IMR-90 (cell line): ENCODE data around the gene KIF6. TPM values are rescaled to one million over a fixed set of nuclear protein-coding genes. Genes with fewer than 3 reads are reported as not detected.

ENCODE experiments used
- ATAC-seq: fragments of 200-7000 bp; cut with Tn5 transposase; 2 replicates; pipeline ENCODE4 v1.9.1; 2020; ENCODE audit warnings: low read depth, mild to moderate bottlenecking, moderate library complexity
- BruUV-seq: library from RNA; stranded (reverse); fragments of 400-500 nt; replicated peaks from 2 replicates; lab custom pipeline; 2021; lab: Mats Ljungman, UMichigan
- CTCF ChIA-PET: fragments of 300-600 bp; formaldehyde crosslinking; extraction: SDS; loops from one replicate; lab custom pipeline; 2021; ENCODE audit warnings: antibody characterized with exemption; lab: Yijun Ruan, JAX
- POLR2A ChIA-PET: fragments of 300-600 bp; sonication (Branson Sonifier 250); formaldehyde crosslinking; loops from one replicate; lab custom pipeline; 2022; ENCODE audit warnings: antibody characterized with exemption; ENCODE audit not compliant: unreplicated experiment; lab: Charles Lee
- DNase-seq: peaks from one replicate; pipeline ENCODE4 v3.0.0; 2013
- H2AFZ ChIP-seq: replicated peaks from 2 replicates; pipeline ENCODE3; 2013; ENCODE audit warnings: low read length, mild to moderate bottlenecking; ENCODE audit not compliant: poor library complexity
- H2AK5ac ChIP-seq: 2 replicates; pipeline ENCODE4 v1.6.1; 2013; ENCODE audit warnings: low read depth, low read length, inconsistent platforms
- H2AK9ac ChIP-seq: replicated peaks from 2 replicates; pipeline ENCODE3; 2013; ENCODE audit warnings: mild to moderate bottlenecking, low read depth, low read length, moderate library complexity; ENCODE audit not compliant: poor library complexity
- H2BK120ac ChIP-seq: 2 replicates; pipeline ENCODE4 v1.6.1; 2013; ENCODE audit warnings: low read depth, low read length, inconsistent platforms
- H2BK15ac ChIP-seq: 3 replicates; pipeline ENCODE4 v1.6.1; 2013; ENCODE audit warnings: low read depth, low read length, inconsistent platforms
- H2BK20ac ChIP-seq: 2 replicates; pipeline ENCODE4 v1.6.1; 2013; ENCODE audit warnings: low read depth, mild to moderate bottlenecking, inconsistent platforms, low read length, moderate library complexity
- H2BK5ac ChIP-seq: 2 replicates; pipeline ENCODE4 v1.6.1; 2013; ENCODE audit warnings: mild to moderate bottlenecking, low read depth, low read length, inconsistent platforms; ENCODE audit not compliant: poor library complexity, severe bottlenecking
- H3K14ac ChIP-seq: replicated peaks from 2 replicates; pipeline ENCODE4 v1.6.1; 2013; ENCODE audit warnings: low read depth, low read length, inconsistent platforms
- H3K18ac ChIP-seq: 2 replicates; pipeline ENCODE4 v1.6.1; 2013; ENCODE audit warnings: low read depth, low read length, control low read depth
- H3K23ac ChIP-seq: 2 replicates; pipeline ENCODE4 v1.6.1; 2013; ENCODE audit warnings: low read depth, low read length, inconsistent platforms
- H3K27ac ChIP-seq: 2 replicates; pipeline ENCODE4 v1.5.1; 2013; ENCODE audit warnings: mild to moderate bottlenecking, control low read depth, low read length; ENCODE audit not compliant: insufficient read depth
- H3K27me3 ChIP-seq: 2 replicates; pipeline ENCODE4 v1.6.1; 2013; ENCODE audit warnings: low read length; ENCODE audit not compliant: control insufficient read depth, insufficient read depth
- H3K36me3 ChIP-seq: 2 replicates; pipeline ENCODE4 v1.6.1; 2013; ENCODE audit warnings: low read length, mixed read lengths; ENCODE audit not compliant: control insufficient read depth, insufficient read depth
- H3K4ac ChIP-seq: 2 replicates; pipeline ENCODE4 v1.6.1; 2013; ENCODE audit warnings: low read depth, low read length, inconsistent platforms
- H3K4me1 ChIP-seq: 2 replicates; pipeline ENCODE4 v1.6.1; 2013; ENCODE audit warnings: low read length, mixed read lengths; ENCODE audit not compliant: control insufficient read depth, insufficient read depth
- H3K4me2 ChIP-seq: 2 replicates; pipeline ENCODE4 v1.6.1; 2013; ENCODE audit warnings: low read depth, mild to moderate bottlenecking, control low read depth, low read length, moderate library complexity
- H3K4me3 ChIP-seq: 2 replicates; pipeline ENCODE4 v1.5.1; 2013; ENCODE audit warnings: low read depth, mild to moderate bottlenecking, control low read depth, low read length, moderate library complexity; ENCODE audit not compliant: insufficient read depth
- H3K56ac ChIP-seq: 2 replicates; pipeline ENCODE4 v1.6.1; 2013; ENCODE audit warnings: low read length, inconsistent platforms; ENCODE audit not compliant: insufficient read depth; ENCODE audit errors: extremely low read depth
- H3K79me1 ChIP-seq, 2 experiments: 2 replicates each; pipeline ENCODE4 v1.6.1; 2013; ENCODE audit warnings: low read length in 2 of 2, inconsistent platforms in 1 of 2, low read depth in 1 of 2
- H3K9ac ChIP-seq: 2 replicates; pipeline ENCODE4 v1.6.1; 2013; ENCODE audit warnings: low read depth, low read length, control low read depth
- H3K9me1 ChIP-seq: 2 replicates; pipeline ENCODE4 v1.6.1; 2013; ENCODE audit warnings: low read length, inconsistent platforms; ENCODE audit not compliant: insufficient read depth
- H3K9me3 ChIP-seq: 2 replicates; pipeline ENCODE4 v1.6.1; 2013; ENCODE audit warnings: low read length; ENCODE audit not compliant: control insufficient read depth, insufficient read depth
- H4K20me1 ChIP-seq: 2 replicates; pipeline ENCODE4 v1.6.1; 2013; ENCODE audit warnings: low read length, inconsistent platforms; ENCODE audit not compliant: insufficient read depth
- H4K5ac ChIP-seq: 2 replicates; pipeline ENCODE4 v1.6.1; 2013; ENCODE audit warnings: mild to moderate bottlenecking, low read depth, low read length, control low read depth
- H4K8ac ChIP-seq, 2 experiments: 2 replicates each; pipeline ENCODE4 v1.6.1; 2013; ENCODE audit warnings: low read depth in 2 of 2, low read length in 2 of 2, control low read depth in 1 of 2, inconsistent platforms in 1 of 2
- H4K91ac ChIP-seq: 2 replicates; pipeline ENCODE4 v1.6.1; 2013; ENCODE audit warnings: low read depth, low read length, inconsistent platforms; ENCODE audit not compliant: insufficient read depth
- BHLHE40 ChIP-seq: fragments of 150-350 bp; IDR thresholded peaks from 2 replicates; pipeline ENCODE4 v1.6.1; 2016; ENCODE audit warnings: mild to moderate bottlenecking, low read depth, low read length
- CEBPB ChIP-seq: IDR thresholded peaks from 2 replicates; pipeline ENCODE4 v1.6.1; 2012; ENCODE audit warnings: low read depth, low read length, improper control_type of control experiment
- CHD1 ChIP-seq: IDR thresholded peaks from 2 replicates; pipeline ENCODE4 v1.6.1; 2012; ENCODE audit warnings: low read depth, low read length, improper control_type of control experiment
- FOS ChIP-seq: fragments of 150-350 bp; IDR thresholded peaks from 2 replicates; pipeline ENCODE4 v1.6.1; 2016; ENCODE audit warnings: low read depth, low read length
- MAFK ChIP-seq: IDR thresholded peaks from 2 replicates; pipeline ENCODE4 v1.6.1; 2012; ENCODE audit warnings: low read depth, low read length, improper control_type of control experiment
- MAZ ChIP-seq: IDR thresholded peaks from 2 replicates; pipeline ENCODE4 v1.6.1; 2012; ENCODE audit warnings: low read depth, mild to moderate bottlenecking, low read length, improper control_type of control experiment, moderate library complexity, borderline replicate concordance
- MXI1 ChIP-seq: IDR thresholded peaks from 2 replicates; pipeline ENCODE4 v1.6.1; 2012; ENCODE audit warnings: low read depth, mild to moderate bottlenecking, low read length, moderate library complexity, borderline replicate concordance
- NFE2L2 ChIP-seq: fragments of 150-350 bp; IDR thresholded peaks from 2 replicates; pipeline ENCODE4 v1.6.1; 2016; ENCODE audit warnings: low read depth, mild to moderate bottlenecking, low read length
- POLR2A ChIP-seq: IDR thresholded peaks from 2 replicates; pipeline ENCODE4 v1.6.1; 2012; ENCODE audit warnings: mild to moderate bottlenecking, low read depth, low read length
- RAD21 ChIP-seq: IDR thresholded peaks from 2 replicates; pipeline ENCODE4 v1.6.1; 2012; ENCODE audit warnings: low read length, improper control_type of control experiment
- RCOR1 ChIP-seq: IDR thresholded peaks from 2 replicates; pipeline ENCODE4 v1.6.1; 2012; ENCODE audit warnings: mild to moderate bottlenecking, low read length, improper control_type of control experiment; ENCODE audit not compliant: insufficient replicate concordance
- RFX5 ChIP-seq: IDR thresholded peaks from 2 replicates; pipeline ENCODE4 v1.8.0; 2012; ENCODE audit warnings: low read depth, mild to moderate bottlenecking, low read length, moderate library complexity
- SMC3 ChIP-seq: fragments of 150-350 bp; IDR thresholded peaks from 2 replicates; pipeline ENCODE4 v1.6.1; 2016; ENCODE audit warnings: low read depth, mild to moderate bottlenecking, antibody characterized with exemption, low read length, moderate library complexity
- dilution Hi-C: fragments of 300-500 bp; cut with HindIII; formaldehyde crosslinking; loops from one replicate; pipeline ENCODE4 v1.14.3; 2018; ENCODE audit warnings: low sequenced_read_pairs; ENCODE audit not compliant: unreplicated experiment
- in situ Hi-C: fragments of 300-500 bp; cut with MboI; formaldehyde crosslinking; loops from 3 replicates; pipeline ENCODE4 v1.14.3; 2019; ENCODE audit warnings: low sequenced_read_pairs, inconsistent platforms, mixed read lengths
- intact Hi-C: fragments of 100-400 bp; cut with micrococcal nuclease; formaldehyde crosslinking; loops from 2 replicates; pipeline ENCODE4 v1.10.0; 2022
- polyA plus RNA-seq, 3 experiments: library from polyadenylated mRNA; depleted of rRNA; stranded (reverse); fragments of >200 nt; gene quantifications; 2 replicates each; pipeline ENCODE4 v1.2.3, GENCODE V29; 2012; ENCODE audit warnings: low replicate concordance in 1 of 3
- total RNA-seq: library from RNA; depleted of rRNA; stranded (reverse); fragments of >200 nt; gene quantifications from 2 replicates; pipeline ENCODE4 v1.2.3, GENCODE V29; 2012
- TF ChIP-seq, protein P1 (sequence below): fragments of 150-350 bp; IDR thresholded peaks from 2 replicates; pipeline ENCODE4 v1.6.1; 2016; ENCODE audit warnings: low read depth, mild to moderate bottlenecking, low read length, moderate library complexity, borderline replicate concordance
- TF ChIP-seq, protein P2 (sequence below): fragments of 150-350 bp; IDR thresholded peaks from 2 replicates; pipeline ENCODE4 v1.6.1; 2017; ENCODE audit warnings: mild to moderate bottlenecking, antibody characterized with exemption, low read length, low read depth
- TF ChIP-seq, protein P3 (sequence below): conservative IDR thresholded peaks from 2 replicates; pipeline ENCODE4 v1.5.1; 2012; ENCODE audit warnings: mild to moderate bottlenecking, low read depth, low read length, improper control_type of control experiment

KIF6 gene
- total and polyA plus RNA-seq, 2 of the 4 experiments (the other 2 are of a cell fraction) = under 0.01 to 0.10 TPM

DNA sequence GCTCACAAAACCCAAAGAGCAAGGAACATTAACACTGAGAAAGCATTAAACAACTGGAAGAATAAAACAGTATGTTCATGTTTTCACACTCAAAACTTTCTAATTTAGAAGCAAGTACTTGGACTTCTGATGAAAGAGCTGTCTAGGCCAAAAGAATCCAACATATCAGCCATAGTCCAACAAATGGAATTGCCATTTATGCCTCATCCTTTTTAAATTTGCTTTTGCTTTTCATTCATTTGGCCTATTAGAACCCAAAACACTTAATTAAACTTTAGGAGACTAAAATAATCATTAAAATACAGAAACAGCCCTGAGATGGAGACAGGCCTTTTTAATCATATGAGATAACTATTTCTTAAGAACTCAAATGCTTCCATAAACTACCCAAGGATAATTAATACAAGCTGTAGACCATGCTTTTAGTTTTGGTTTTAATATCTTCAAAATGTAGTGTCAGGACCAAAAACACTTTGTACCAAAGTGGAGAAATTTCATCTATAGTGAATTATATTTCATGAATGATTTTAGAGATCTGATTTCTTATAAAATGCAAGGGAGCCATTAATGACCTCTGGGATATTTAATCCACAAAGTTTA lies 166.5 kb downstream of the KIF6 start:
- in situ Hi-C loops = no loop called here
- POLR2A ChIA-PET = no interaction called here
- H3K18ac ChIP-seq = no peak overlapping the region

More for the DNA sequence above, 166.5 kb downstream of the KIF6 start:
- H3K14ac ChIP-seq = no peak overlapping the region
- CTCF ChIA-PET = no interaction called here
- H2AK9ac ChIP-seq = no peak overlapping the region
- no peaks in the 10 kb centered on the region for H3K79me1 ChIP-seq
- intact Hi-C loops (no loop called here), dilution Hi-C loops (no loop called here)
- no peaks in the 10 kb centered on the region for H3K27me3 ChIP-seq
- no peak overlapping the region for H3K4me3 ChIP-seq
- H3K4me2 ChIP-seq = no peak overlapping the region
- H3K4me1 ChIP-seq = no peaks in the 10 kb centered on the region
- H2BK5ac ChIP-seq = no peak overlapping the region
- no peak overlapping the region for H3K23ac ChIP-seq
- no peaks in the 10 kb centered on the region for H3K9me1 ChIP-seq
- no peak overlapping the region for H3K4ac ChIP-seq
- TF ChIP-seq POLR2A (no peak), MAZ (no peak), NFE2L2 (no peak), SMC3 (no peak), BHLHE40 (no peak), RCOR1 (no peak), CEBPB (no peak), MAFK (no peak), MXI1 (no peak), CHD1 (no peak), RFX5 (no peak), FOS (no peak), RAD21 (no peak)
- TF ChIP-seq, protein P1, sequence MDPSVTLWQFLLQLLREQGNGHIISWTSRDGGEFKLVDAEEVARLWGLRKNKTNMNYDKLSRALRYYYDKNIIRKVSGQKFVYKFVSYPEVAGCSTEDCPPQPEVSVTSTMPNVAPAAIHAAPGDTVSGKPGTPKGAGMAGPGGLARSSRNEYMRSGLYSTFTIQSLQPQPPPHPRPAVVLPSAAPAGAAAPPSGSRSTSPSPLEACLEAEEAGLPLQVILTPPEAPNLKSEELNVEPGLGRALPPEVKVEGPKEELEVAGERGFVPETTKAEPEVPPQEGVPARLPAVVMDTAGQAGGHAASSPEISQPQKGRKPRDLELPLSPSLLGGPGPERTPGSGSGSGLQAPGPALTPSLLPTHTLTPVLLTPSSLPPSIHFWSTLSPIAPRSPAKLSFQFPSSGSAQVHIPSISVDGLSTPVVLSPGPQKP = no peak
- TF ChIP-seq, protein P2, sequence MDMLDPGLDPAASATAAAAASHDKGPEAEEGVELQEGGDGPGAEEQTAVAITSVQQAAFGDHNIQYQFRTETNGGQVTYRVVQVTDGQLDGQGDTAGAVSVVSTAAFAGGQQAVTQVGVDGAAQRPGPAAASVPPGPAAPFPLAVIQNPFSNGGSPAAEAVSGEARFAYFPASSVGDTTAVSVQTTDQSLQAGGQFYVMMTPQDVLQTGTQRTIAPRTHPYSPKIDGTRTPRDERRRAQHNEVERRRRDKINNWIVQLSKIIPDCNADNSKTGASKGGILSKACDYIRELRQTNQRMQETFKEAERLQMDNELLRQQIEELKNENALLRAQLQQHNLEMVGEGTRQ = no peak
- TF ChIP-seq, protein P3, sequence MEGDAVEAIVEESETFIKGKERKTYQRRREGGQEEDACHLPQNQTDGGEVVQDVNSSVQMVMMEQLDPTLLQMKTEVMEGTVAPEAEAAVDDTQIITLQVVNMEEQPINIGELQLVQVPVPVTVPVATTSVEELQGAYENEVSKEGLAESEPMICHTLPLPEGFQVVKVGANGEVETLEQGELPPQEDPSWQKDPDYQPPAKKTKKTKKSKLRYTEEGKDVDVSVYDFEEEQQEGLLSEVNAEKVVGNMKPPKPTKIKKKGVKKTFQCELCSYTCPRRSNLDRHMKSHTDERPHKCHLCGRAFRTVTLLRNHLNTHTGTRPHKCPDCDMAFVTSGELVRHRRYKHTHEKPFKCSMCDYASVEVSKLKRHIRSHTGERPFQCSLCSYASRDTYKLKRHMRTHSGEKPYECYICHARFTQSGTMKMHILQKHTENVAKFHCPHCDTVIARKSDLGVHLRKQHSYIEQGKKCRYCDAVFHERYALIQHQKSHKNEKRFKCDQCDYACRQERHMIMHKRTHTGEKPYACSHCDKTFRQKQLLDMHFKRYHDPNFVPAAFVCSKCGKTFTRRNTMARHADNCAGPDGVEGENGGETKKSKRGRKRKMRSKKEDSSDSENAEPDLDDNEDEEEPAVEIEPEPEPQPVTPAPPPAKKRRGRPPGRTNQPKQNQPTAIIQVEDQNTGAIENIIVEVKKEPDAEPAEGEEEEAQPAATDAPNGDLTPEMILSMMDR = no peak
- no peak overlapping the region for H2BK20ac ChIP-seq
- H3K56ac ChIP-seq = no peak overlapping the region
- H2AK5ac ChIP-seq = no peak overlapping the region
- H3K36me3 ChIP-seq = no peaks in the 10 kb centered on the region
- no peak overlapping the region for H4K91ac ChIP-seq
- no peak overlapping the region for H3K27ac ChIP-seq
- H2AFZ ChIP-seq = no peak overlapping the region
- no TSS peak for BruUV-seq
- H4K8ac ChIP-seq = no peak overlapping the region
- ATAC-seq (no peak), DNase-seq (no peak)
- H3K9ac ChIP-seq = no peak overlapping the region
- no peaks in the 10 kb centered on the region for H4K20me1 ChIP-seq
- H3K9me3 ChIP-seq = no peaks in the 10 kb centered on the region
- no peak overlapping the region for H2BK120ac ChIP-seq
- no peak overlapping the region for H2BK15ac ChIP-seq
- H4K5ac ChIP-seq = no peak overlapping the region
